Activated naive CD8-positive, alpha-beta T cell treated with anti-CD3 and anti-CD28 coated beads, Interleukin-2, amount 50 U/mL, for 24 hours (primary cell): ENCODE data around the gene FAM111B.
"Not testable (repeated sequence)": the region's sequence is repeated elsewhere in the genome, so short reads cannot be mapped to it uniquely, and the experiment has no call there.

Source experiments
- ATAC-seq: fragments of 150-1000 bp; cut with Tn5 transposase; one replicate; pipeline ENCODE4 v1.10.0; 2021
- DNase-seq: peaks from one replicate; pipeline ENCODE4 v3.0.0; 2021
- H3K27ac Mint-ChIP-seq: one replicate; pipeline ENCODE4 v1.8.0; 2021; ENCODE audit warnings: mild to moderate bottlenecking, mixed read lengths
- H3K27me3 Mint-ChIP-seq: one replicate; pipeline ENCODE4 v1.8.0; 2021; ENCODE audit warnings: mixed read lengths
- H3K36me3 Mint-ChIP-seq: one replicate; pipeline ENCODE4 v1.8.0; 2021; ENCODE audit warnings: low read depth, mixed read lengths
- H3K4me1 Mint-ChIP-seq: one replicate; pipeline ENCODE4 v1.8.0; 2021; ENCODE audit warnings: mixed read lengths
- H3K4me3 Mint-ChIP-seq: one replicate; pipeline ENCODE4 v1.8.0; 2021; ENCODE audit warnings: mild to moderate bottlenecking, moderate library complexity, mixed read lengths
- H3K9me3 Mint-ChIP-seq: one replicate; pipeline ENCODE4 v1.8.0; 2021; ENCODE audit warnings: mixed read lengths

Gene FAM111B

GRCh38 chr11:59106363-59107336 is at the start of gene FAM111B:
Gene FAM111B, plus strand, starts transcription at chr11:59107237. Its CDS starts 2,389 bp downstream, at chr11:59109626.
- peak within 1 kb of the TSS; percentile 88 for H3K4me3 Mint-ChIP-seq
- H3K36me3 Mint-ChIP-seq = peaks cover 26% of the 10 kb centered on the region
- H3K27ac Mint-ChIP-seq = peak within 1 kb of the TSS; percentile 62
- DNase-seq (peak; percentile 69), ATAC-seq (peak; percentile 89)
- peaks cover 33% of the 10 kb centered on the region for H3K27me3 Mint-ChIP-seq
- peaks cover 42% of the 10 kb centered on the region for H3K4me1 Mint-ChIP-seq
- no peaks in the 10 kb centered on the region for H3K9me3 Mint-ChIP-seq

GRCh38 chr11:59058120-59059033 is 48.7 kb upstream of the FAM111B start:
- H3K27ac Mint-ChIP-seq, H3K9me3 Mint-ChIP-seq, H3K4me1 Mint-ChIP-seq, H3K36me3 Mint-ChIP-seq: not testable (repeated sequence)
- Mint-ChIP-seq H3K27me3 (peaks cover 29% of the 10 kb centered on the region), H3K4me3 (peak overlapping the region; percentile 73)
- DNase-seq (peak; percentile 92), ATAC-seq (peak; percentile 92)

- not testable (repeated sequence) for H3K4me1 Mint-ChIP-seq, DNase-seq, H3K9me3 Mint-ChIP-seq, H3K27ac Mint-ChIP-seq, H3K4me3 Mint-ChIP-seq, ATAC-seq, H3K36me3 Mint-ChIP-seq
- H3K27me3 Mint-ChIP-seq = peaks cover 37% of the 10 kb centered on the region
These were observed 46.9 kb upstream of the FAM111B start for GRCh38 chr11:59060096-59060495.

- no peaks in the 10 kb centered on the region for H3K36me3 Mint-ChIP-seq
- H3K4me1 Mint-ChIP-seq = peaks cover 10% of the 10 kb centered on the region
- no peak overlapping the region for H3K4me3 Mint-ChIP-seq
- DNase-seq = no peak
- H3K27me3 Mint-ChIP-seq = peaks cover 33% of the 10 kb centered on the region
- ATAC-seq = no peak
- H3K9me3 Mint-ChIP-seq = no peaks in the 10 kb centered on the region
- H3K27ac Mint-ChIP-seq = no peak overlapping the region
These were observed 44.2 kb upstream of the FAM111B start for GRCh38 chr11:59062602-59063529.

GRCh38 chr11:59063996-59064727 is 42.9 kb upstream of the FAM111B start:
- H3K4me1 Mint-ChIP-seq, DNase-seq, ATAC-seq, H3K36me3 Mint-ChIP-seq, H3K27ac Mint-ChIP-seq, H3K9me3 Mint-ChIP-seq, H3K4me3 Mint-ChIP-seq: not testable (repeated sequence)
- H3K27me3 Mint-ChIP-seq = peaks cover 33% of the 10 kb centered on the region

- ATAC-seq (no peak), DNase-seq (no peak)
- Mint-ChIP-seq H3K27ac (no peak overlapping the region), H3K27me3 (peaks cover 18% of the 10 kb centered on the region), H3K9me3 (no peaks in the 10 kb centered on the region), H3K4me1 (no peaks in the 10 kb centered on the region), H3K36me3 (no peaks in the 10 kb centered on the region), H3K4me3 (no peak overlapping the region)
These were observed 38.0 kb upstream of the FAM111B start for GRCh38 chr11:59069087-59069486.

GRCh38 chr11:59076876-59077571 is 30.0 kb upstream of the FAM111B start:
- Mint-ChIP-seq H3K4me3 (no peak overlapping the region), H3K27me3 (peaks cover 11% of the 10 kb centered on the region), H3K27ac (no peak overlapping the region), H3K9me3 (no peaks in the 10 kb centered on the region), H3K4me1 (peaks cover 11% of the 10 kb centered on the region), H3K36me3 (no peaks in the 10 kb centered on the region)
- ATAC-seq (no peak), DNase-seq (no peak)

- H3K4me1 Mint-ChIP-seq = peaks cover 11% of the 10 kb centered on the region
- peaks cover 7% of the 10 kb centered on the region for H3K27me3 Mint-ChIP-seq
- no peak overlapping the region for H3K4me3 Mint-ChIP-seq
- no peak for DNase-seq
- H3K9me3 Mint-ChIP-seq = no peaks in the 10 kb centered on the region
- H3K36me3 Mint-ChIP-seq = no peaks in the 10 kb centered on the region
- no peak for ATAC-seq
- H3K27ac Mint-ChIP-seq = no peak overlapping the region
These were observed 28.6 kb upstream of the FAM111B start for GRCh38 chr11:59078435-59078834.

GRCh38 chr11:59079086-59079485 is 28.0 kb upstream of the FAM111B start:
- H3K36me3 Mint-ChIP-seq = no peaks in the 10 kb centered on the region
- peaks cover 11% of the 10 kb centered on the region for H3K4me1 Mint-ChIP-seq
- DNase-seq = no peak
- no peak for ATAC-seq
- H3K27me3 Mint-ChIP-seq = peaks cover 10% of the 10 kb centered on the region
- H3K9me3 Mint-ChIP-seq = no peaks in the 10 kb centered on the region
- no peak overlapping the region for H3K27ac Mint-ChIP-seq
- H3K4me3 Mint-ChIP-seq = no peak overlapping the region

GRCh38 chr11:59080421-59080820 is 26.6 kb upstream of the FAM111B start:
- not testable (repeated sequence) for H3K36me3 Mint-ChIP-seq, ATAC-seq, H3K27me3 Mint-ChIP-seq, DNase-seq, H3K27ac Mint-ChIP-seq, H3K4me3 Mint-ChIP-seq, H3K9me3 Mint-ChIP-seq
- H3K4me1 Mint-ChIP-seq = peaks cover 11% of the 10 kb centered on the region

- H3K4me1 Mint-ChIP-seq = peaks cover 11% of the 10 kb centered on the region
- not testable (repeated sequence) for ATAC-seq, H3K9me3 Mint-ChIP-seq, H3K4me3 Mint-ChIP-seq, H3K27ac Mint-ChIP-seq, H3K36me3 Mint-ChIP-seq, DNase-seq, H3K27me3 Mint-ChIP-seq
These were observed 25.5 kb upstream of the FAM111B start for GRCh38 chr11:59081430-59082020.

- not testable (repeated sequence) for DNase-seq, H3K4me1 Mint-ChIP-seq, H3K27ac Mint-ChIP-seq, H3K36me3 Mint-ChIP-seq, H3K9me3 Mint-ChIP-seq, H3K27me3 Mint-ChIP-seq, ATAC-seq, H3K4me3 Mint-ChIP-seq
These were observed 21.0 kb upstream of the FAM111B start, which contains the start of gene GLYATL1B for GRCh38 chr11:59086007-59086406. Gene GLYATL1B, plus strand, starts transcription at chr11:59086307. Its CDS starts 0 bp downstream, at chr11:59086307.
